Activated CD4-positive, CD25-positive, alpha-beta regulatory T cell (primary cell): Measurements from ENCODE around the gene SPAM1.
"Not testable (repeated sequence)": the region's sequence is repeated elsewhere in the genome, so short reads cannot be mapped to it uniquely, and the experiment has no call there.

Source experiments
- DNase-seq, 4 experiments: peaks; one replicate each; lab custom pipeline; 2025; lab: John Stamatoyannopoulos, UW

SPAM1 gene, protein sequence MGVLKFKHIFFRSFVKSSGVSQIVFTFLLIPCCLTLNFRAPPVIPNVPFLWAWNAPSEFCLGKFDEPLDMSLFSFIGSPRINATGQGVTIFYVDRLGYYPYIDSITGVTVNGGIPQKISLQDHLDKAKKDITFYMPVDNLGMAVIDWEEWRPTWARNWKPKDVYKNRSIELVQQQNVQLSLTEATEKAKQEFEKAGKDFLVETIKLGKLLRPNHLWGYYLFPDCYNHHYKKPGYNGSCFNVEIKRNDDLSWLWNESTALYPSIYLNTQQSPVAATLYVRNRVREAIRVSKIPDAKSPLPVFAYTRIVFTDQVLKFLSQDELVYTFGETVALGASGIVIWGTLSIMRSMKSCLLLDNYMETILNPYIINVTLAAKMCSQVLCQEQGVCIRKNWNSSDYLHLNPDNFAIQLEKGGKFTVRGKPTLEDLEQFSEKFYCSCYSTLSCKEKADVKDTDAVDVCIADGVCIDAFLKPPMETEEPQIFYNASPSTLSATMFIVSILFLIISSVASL

DNA sequence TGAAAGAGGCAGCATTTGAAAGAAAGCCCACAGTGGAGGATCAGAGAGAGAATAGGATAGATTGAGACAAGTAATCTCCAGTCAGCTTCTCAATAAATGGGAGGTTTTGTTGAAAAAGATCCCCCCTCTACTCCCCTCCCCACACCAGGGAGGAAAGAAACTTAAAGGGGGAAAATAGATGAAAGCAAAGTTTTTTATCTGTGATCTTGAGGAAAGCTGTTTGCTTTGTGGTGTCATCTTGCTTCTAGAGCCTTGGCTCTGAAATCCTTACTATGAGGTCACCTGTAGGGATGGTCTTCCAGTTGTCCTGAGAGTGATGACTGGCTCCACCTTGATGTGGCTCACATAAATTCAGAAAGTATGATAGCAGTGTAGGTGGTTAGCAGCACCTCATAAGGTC, at the start of gene SPAM1:
TSS of gene SPAM1 (plus strand) at position 301 of the 400 bp plus-strand sequence. CDS start 28,330 bp downstream, outside the sequence.
- DNase-seq, result no peak

DNA sequence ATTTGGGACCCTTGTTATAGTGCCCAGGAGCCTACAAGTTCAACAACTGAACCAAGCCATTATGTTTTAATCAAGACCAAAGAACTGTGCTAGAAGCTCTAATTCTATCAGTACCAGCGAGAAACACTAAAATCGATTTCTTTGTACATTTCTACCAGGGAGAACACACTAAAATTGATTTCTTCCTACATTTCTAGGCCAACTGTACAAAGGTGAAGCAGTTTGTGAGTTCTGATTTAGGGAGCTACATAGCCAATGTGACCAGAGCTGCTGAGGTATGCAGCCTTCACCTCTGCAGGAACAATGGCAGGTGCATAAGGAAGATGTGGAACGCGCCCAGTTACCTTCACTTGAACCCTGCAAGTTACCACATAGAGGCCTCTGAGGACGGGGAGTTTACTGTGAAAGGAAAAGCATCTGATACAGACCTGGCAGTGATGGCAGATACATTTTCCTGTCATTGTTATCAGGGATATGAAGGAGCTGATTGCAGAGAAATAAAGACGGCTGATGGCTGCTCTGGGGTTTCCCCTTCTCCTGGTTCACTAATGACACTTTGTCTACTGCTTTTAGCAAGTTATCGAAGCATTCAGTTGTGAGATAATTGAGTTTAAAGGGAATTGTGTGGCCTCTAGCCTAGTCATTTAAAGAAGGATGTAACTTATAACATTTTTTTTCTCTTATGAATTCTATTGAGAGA, 48.3 kb upstream of the SPAM1 start:
- no peak for DNase-seq

DNA sequence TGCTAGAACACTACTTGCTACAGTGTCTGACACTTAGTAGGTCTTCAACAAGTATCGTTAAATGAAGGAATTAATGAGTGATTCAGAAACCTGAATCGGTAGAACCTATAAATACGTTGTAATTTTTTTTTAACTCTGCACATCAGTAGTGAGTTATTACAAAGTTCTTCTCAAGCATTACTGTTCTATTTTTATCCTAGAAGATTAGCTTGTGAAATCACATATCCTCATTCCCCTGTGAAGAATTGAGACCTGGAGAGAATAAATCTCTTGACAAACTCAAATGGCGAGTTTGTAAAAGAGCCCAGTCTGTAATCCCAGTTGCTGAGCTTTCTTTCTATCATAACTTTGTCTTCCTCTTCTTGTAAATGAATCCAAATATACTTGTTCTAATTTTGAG, 45.4 kb upstream of the SPAM1 start:
- no peak for DNase-seq

DNA sequence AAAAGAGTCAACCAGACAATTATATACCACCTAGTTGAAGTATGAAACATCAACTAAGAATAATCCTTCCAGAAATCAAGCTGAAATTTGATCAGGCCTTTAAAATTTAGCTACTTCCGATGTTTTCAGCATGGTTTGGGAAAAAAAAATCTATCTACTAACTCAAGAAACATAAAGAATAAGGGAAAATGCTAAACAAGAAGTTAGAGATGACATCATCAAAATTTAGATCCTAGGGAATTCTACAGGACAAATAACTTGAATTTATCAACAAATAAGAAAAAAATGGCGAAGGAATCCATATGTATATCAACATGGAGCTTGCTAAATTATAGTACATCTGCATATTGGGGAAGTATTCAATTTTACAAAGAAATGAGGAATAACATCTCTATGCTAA, 43.7 kb upstream of the SPAM1 start:
- no peak for DNase-seq

DNA sequence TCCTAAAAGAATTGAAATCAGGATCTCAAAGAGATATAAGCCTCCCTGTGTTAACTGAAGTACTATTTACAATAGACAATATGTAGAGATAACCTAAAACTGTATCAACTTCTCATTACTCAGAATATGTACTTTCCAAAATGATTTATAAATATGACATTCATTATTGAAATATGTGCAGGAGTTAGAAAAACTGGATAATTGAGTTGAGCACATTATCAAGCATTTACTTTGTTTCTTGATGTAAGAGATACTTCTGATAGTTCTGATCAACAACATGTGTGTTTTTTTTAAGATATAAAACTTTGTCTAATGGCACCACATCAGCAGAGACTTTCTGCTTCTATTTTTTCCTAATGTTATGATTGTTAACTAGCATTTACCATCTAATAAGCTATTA, 41.9 kb upstream of the SPAM1 start:
- DNase-seq, result no peak

DNA sequence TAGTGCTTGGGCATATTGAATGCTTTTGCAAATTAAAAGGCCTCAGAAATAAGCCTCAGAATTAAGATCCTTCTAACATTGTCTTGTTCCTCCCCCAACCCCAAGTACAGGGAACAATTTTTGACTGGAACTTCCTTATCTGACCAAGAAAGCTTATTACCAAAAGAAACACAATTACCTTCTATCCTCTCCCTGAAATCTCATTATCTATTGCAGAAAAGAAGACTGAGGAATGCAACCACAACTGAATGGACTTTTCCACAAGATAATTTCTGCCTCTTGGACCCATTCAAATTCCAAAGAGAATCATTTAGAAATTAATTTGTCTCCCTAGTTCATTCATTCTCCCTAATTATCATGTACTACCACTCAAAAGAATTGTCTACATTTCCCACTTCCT, 36.8 kb upstream of the SPAM1 start:
- no peak for DNase-seq

DNA sequence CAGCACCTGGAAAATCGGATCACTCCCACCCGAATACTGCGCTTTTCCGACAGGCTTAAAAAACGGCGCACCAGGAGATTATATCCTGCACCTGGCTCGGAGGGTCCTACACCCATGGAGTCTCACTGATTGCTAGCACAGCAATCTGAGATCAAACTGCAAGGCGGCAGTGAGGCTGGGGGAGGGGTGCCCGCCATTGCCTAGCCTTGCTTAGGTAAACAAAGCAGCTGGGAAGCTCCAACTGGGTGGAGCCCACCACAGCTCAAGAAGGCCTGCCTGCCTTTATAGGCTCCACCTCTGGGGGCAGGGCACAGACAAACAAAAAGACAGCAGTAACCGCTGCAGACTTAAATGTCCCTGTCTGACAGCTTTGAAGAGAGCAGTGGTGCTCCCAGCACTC, 30.3 kb upstream of the SPAM1 start:
- DNase-seq, result not testable (repeated sequence)

DNA sequence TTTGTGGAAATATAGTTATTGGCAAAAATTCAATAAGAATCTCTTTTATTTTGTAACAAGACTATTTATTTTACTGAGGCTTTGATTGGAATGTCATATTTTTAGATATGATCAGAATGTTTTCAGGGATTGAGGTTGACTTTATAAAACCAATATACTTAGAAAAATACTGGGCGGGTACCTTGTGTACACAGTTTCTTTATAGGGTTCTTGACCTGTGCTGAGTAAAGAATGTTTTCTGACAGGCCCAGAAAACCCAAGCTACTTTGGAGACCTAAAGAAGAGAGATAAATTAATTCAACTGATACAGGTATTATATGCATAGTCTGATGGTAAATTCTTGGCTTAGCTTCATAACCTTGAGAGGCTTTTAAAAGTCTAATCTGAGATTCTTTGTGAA, 23.9 kb upstream of the SPAM1 start:
- no peak for DNase-seq

DNA sequence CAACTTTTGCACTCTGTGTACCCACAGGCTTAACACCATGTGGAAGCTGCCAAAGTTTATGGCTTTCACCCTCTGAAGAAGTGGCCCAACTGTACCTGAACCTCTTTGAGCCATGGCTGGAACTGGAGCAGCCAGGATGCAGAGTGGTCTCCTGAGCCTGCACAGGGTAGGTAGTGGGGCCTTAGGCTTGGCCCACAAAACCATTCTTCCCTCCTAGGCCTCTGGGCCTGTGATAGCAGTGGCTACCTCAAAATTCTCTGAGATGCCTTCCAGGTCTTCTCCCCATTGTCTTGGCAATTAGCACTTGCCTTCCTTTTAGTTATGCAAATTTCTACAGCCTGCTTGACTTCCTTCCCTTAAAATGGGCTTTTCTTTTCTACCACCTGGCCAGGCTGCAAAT, 19.3 kb upstream of the SPAM1 start:
- DNase-seq, result no peak

DNA sequence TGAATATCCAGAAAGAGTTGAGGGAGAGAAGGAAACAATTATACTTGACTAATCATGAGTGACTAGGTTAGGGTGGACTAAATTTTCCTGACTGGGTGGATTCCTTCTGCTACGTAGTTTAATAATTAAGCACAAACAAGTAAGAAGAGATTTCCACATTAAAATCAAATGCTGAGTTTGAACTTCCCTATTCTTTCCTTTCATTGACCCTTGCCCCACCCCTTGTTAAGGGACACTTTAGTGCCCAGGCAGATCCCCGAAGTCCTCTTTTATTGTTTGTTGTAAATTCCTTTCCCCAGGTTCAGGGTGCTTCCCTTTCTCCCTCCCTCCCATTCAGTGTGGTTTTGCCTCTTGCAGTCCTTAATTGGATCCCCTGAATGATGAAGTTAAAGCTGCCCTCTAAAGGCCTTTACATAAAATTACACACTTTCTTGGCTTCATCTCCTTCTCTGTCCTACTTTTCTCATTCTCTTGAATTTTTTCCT, 8.8 kb upstream of the SPAM1 start:
- no peak for DNase-seq

DNA sequence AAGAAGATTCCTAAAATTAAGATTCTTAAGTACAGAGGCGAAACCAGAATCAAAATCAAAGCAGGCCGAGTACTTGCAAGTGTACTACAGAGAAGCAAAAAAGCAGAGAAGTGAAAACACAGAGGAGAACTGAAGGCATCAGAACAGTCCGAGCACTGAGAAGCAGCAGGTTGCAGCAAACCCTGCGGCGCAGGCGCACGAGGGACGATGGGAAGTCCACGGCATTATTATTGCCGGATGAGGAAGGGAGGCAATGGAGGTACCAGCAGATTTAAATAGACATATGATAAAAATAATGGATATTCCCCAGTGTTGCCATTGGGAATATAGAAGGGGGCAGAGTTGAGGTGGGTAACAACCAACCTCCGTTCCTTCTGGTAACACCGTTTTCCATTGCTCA, 7.2 kb upstream of the SPAM1 start:
- no peak for DNase-seq

DNA sequence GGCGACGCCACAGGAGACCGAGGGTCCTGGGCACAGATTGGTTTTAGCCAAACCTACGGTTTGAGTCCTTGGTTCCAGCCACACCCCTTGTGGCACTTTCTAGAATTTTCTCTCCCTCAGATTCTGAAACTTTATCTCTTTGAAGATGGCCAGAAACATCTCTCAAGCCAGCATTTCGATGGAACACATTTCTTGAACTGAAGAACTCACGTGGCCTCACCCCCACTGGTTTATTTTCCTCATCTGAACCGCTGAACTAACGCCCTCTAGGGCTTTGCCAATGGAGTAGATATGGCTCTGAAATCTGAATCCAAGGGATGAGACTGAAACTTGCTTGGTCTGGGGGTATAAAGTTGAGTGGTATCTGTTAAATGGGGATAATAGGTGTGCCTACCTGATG, 6.7 kb upstream of the SPAM1 start:
- DNase-seq, result no peak

DNA sequence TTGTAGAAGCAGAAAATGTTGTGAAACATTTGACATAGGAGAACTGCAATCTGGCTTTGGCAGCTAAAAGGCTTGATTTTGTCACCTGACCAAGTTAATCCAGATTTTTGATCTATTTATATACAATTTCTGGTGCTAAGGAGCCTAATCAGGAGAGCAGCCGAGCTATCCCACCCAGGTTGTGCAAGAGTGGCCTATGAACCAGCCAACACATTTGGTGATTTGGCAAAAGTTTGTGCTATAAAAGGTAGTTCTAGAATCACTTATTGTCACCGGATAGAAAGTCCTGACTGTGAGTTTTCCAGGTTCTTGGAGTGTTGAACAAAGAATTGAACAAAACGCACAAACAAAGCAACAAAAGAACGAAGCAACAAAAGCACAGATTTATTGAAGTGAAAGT, 1.4 kb upstream of the SPAM1 start:
- no peak for DNase-seq

DNA sequence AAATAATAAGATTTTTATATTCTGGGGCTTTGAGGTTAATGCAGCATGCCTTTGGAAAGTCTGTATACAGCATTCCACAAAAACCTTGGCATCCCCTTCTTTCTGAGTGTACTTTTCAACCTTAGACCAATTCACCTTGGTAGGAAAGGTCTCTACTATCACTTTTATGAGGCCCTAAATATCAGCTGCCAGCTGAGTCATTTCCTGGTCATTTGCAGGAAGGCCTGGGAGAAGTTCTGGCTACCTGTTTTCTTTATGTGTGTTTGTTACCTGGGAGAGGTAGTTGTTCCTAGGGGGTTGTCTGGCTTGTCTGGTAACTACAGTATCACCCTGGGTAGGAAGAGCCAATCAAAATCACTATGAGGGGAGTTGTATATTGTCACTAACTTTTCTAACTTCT, 4.1 kb downstream of the SPAM1 start:
- no peak for DNase-seq

DNA sequence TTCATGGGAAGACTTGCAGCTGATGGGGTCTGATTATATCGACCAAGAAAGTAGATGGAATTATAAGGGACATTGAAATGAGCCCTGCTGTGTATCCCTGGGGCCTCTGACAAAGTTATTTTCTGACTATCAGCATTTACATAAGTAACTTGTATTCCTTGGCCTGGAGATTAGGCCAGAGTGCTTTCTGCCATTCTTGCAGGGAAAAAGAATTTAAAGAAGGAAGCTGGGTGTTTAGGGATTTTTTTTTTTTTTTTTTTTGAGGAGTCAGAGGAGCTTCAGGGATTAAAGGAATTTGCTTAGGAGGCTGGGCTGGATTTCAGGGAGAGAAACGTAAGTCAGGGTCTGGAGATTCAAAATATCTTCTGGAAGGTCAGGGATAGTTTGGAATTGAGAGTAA, 4.6 kb downstream of the SPAM1 start:
- no peak for DNase-seq

DNA sequence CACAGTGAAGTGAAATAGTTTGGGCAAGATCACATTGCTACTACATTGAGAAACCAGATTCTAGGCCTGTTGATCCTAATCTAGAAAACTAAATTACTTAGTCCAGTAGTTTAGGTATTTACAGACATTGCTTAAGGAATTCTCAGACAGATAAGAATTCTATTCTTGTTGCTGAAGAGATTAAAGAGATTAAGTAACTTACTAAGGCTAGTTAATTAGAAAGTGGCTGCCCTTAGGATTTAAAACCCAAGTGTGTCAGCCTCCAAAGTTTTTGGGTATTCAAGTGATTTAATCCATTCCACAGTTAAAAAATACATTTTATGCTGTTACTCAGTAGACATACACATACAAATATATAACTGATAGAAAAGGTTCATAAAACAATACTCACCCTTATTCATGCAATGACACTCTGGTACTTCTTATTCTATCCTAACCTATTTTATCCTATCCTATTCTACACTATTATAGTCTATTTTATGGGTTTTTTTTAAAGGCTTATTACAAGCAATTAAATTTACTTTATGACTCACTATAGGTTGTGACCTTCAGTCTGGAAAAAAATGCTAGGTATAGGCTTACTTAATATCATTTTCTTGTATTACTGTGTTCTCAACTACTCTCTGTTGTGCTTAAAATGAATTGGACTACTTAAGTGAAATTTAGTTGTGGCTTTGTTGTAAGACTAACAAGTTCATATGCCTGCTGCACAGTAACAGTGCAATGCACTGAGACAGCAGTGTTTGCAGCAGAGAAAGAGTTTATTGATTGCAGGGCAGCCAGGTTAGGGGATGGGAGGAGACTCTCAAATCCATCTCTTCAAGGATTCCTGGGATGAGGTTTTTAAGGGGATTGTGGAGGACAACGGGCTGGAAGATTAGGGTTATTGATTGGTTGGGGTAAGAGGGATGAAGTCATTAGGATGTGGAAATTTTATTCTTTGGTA, 10.7 kb downstream of the SPAM1 start:
- no peak for DNase-seq

DNA sequence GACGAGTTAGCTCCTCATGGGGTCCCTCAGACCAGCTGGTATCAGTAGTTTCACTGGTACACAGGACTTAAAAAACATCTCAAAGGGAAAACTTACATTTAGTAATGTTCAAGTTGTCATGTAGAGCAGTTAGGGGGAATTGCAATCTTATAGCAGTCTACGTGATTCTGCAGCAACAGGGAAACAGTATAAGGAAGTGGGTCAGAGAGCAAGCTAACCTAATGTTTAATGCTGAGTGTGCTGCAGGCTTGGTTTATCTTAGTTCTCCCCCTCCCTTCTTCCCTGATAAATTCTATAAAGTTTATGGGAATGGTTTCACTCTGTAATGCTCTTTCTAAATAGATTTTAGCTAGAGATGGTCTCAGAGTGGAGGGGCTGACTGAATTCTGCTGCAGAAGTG, 11.3 kb downstream of the SPAM1 start:
- DNase-seq, result no peak

DNA sequence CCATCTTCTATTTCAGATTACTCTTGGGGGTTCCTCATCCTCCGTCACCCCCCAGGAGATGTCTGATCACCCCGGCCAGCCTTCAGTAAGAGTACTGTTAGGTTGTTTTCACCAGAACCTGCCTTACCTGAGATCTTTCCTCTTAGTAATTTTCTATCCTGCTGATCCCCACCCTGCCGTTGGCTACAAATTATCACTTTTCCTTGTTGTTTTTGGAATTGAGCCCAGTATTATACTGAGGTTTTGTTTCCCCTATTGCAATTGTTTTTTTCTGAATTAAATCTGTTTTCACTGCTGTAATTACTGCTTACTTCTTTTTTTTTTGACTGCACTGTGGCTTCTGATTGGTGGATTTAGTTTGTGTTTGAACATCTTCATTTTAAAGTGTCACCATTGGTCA, 14.7 kb downstream of the SPAM1 start:
- no peak for DNase-seq

DNA sequence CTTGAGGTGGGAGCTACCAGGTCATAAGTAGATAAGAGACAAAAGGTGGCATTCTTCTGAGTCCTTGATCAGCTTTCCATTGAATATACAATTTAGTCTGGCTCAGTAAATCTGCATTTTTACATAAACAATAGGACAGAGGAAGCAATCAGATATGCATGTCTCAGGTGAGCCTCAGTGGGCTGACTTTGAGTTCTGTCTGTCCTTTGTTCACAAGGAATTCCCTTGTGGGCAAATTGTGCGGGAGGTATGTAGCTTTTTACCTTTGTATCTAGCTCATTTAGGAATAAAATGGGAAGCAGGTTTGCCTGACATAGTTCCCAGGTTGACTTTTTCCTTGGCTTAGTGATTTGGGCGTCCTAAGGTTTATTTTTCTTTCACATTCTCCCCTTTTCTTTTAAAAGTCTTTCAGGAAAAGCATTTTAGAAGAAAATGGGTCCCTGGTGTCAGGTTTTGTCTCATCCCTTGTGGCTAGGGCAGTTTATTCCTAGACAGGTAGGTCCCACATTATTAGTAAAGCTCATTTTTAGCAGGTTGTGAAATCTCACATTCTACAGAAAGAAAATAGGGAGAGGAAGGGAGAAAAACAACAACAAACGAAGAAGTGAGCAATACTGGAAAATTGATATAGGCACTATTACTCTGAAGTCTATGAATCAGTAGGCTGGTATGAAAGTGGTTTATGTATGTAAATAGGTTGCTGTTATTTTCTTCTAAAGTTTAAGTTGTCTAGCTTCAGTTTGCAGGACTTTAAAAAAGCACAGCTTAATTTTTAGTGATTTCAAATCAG, 16.5 kb downstream of the SPAM1 start:
- DNase-seq, result no peak

DNA sequence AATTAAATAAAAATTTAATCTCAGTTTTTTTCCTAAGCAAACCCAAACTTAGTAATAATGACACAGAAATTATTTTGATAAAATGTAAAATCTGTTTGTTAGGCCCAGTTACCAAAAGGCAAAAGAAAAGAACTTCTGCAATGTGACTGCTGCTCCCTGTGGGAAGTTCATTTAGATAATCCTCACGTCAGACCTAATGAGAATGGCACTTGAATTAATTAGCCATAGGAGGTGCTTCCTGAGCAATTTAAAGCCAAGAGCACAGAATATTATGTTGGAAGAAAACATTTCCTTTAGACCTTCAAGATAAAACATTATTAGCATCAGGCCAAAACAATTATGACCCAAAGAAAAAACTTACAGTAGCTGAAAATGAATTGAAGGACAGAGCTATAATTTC, 19.4 kb downstream of the SPAM1 start:
- no peak for DNase-seq

DNA sequence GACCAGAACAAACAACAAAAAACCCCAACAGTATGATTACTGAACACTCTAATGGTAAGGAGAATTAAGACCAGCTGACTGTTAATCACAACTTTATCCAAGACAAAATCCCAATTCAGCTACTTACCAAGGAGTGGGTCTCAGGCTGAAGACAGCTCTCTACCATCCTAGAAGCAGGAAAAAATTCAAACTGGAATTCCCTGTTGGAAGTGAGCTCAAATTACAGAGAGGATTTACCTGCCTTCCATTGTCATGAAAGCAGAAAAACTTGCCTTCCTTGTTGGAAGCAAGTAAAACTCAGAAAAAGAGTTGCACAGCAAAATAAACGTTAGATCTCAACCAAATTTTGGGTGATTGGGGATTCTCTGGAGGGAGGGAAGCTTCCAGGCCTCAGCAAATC, 20.9 kb downstream of the SPAM1 start:
- DNase-seq, result no peak
